ENCODE results near the gene UTP25.
"Not testable (repeated sequence)": the region's sequence is repeated elsewhere in the genome, so short reads cannot be mapped to it uniquely, and the experiment has no call there.

UTP25 gene, protein sequence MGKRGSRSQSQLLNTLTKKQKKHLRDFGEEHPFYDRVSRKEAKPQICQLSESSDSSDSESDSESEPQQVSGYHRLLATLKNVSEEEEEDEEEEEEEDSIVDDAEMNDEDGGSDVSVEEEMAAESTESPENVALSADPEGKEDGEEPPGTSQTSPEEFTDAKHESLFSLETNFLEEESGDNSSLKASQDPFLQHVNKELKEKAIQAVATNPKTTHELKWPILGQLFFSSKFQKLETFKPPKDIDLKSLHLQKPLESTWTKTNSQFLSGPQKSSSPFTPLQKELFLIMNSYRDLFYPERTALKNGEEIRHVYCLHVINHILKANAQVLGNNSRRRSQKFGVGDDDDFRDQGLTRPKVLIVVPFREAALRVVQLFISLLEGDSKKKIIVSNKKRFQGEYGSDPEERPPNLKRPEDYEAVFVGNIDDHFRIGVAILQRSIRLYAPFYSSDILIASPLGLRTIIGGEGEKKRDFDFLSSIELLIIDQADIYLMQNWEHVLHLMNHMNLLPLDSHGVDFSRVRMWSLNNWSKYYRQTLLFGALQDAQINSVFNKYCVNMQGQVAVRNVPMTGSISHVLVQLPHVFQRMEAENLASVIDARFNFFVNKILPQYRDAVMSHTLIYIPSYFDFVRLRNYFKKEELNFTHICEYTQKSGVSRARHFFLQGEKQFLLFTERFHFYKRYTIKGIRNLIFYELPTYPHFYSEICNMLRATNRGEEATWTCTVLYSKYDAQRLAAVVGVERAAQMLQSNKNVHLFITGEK

DNA sequence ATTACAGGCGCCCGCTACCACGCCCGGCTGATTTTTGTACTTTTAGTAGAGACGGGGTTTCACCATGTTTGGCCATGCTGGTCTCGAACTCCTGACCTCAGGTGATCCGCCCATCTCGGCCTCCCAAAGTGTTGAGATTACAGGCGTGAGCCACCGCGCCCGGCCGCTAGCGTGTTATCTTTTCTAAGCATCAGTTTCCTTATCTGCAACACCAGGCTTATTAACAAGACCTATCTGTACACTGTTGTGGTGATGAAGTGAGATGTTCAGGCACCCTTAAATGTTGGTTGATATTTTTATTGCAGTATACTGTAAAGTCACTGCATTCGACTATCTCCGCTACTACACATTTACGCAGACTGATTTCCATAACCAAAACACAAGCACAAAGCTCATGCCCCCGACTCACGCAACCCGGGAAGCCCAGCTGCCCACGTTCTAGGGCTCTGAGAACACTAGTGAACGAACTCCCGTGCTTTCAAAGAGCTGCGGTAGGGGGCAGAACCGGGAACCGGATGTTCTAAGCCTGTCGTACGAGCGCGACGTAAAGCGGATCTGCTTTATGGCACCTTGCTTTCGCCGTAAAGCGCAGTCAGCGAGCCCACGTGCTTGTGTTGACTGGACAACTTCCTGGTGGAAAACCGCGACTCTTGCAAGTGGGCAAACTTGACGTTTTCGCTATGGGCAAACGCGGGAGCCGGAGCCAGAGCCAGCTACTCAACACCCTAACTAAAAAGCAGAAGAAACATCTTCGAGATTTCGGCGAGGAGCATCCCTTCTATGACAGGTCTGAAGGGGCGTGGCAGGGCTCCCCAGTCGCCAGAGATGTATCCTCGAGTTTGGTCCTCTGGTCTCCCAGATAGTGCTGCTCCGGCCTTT, at the start of gene UTP25:
Gene UTP25, plus strand, starts transcription at position 589 of the 879 bp plus-strand sequence. Its CDS starts 92 bp downstream, at position 681.
- DNase-seq (ENCODE audit: low read depth in 3 of 3), result peak; percentile 84 to 88 (median 87)

DNA sequence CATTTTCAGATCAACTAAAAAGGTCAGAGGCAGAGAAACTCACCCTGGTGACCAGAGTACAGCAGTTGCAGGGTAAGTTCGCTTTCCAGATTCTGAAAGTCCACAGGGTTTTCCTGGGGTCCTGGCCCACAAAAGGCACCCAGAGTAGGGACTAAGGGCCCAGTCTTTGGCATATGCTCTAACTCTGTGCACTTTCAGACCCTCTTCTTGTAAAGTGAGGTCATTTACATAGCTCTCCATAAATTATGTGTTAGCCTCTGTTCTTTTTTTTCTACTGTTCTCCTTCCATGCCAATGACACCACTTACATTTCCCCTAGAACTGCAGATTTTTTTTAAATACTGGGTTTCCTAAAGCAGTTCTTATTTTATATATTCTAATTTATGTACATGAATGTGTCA, 49.7 kb upstream of the UTP25 start:
- no peak for DNase-seq (ENCODE audit: low read depth in 3 of 3)

DNA sequence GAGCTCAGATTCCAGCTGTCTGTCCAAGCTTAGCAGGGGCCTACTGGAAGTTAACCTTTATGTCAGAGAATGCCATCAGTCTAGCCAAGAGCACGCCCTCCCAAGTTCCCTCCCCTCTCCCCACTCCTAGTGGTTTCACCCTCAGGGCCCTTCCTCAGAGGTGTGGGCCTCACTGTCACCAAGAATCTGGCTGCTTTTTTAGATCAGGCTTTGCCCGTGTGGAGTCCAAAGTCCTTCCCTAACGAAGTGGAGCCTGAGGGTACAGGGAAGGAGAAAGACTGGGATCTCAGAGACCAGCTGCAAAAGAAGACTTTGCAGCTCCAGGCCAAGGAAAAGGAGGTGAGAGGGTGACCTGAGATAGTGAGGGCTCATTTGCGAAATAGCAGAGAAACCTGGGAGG, 47.5 kb upstream of the UTP25 start:
- DNase-seq (ENCODE audit: low read depth in 3 of 3), result no peak

DNA sequence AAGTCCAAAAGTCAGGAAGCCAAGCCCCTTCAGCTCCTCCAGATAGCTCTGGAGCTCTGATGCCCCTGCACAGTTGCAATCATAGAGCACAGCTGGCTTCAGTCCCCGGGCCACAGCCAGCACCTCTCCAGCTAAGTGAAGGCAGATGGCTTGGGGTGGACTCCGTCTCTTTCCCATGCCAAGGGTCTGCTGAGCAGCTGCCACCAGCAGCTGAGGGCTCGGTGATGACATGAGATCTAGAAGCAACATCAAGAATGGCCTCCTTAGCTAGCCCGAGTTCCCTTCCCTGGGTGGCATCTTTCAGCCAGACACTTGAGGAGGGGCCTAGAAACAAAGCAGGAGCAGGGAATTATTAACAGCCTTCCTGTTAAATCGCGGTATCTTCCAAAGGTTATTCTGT, 44.4 kb upstream of the UTP25 start:
- DNase-seq (ENCODE audit: low read depth in 3 of 3), result no peak

DNA sequence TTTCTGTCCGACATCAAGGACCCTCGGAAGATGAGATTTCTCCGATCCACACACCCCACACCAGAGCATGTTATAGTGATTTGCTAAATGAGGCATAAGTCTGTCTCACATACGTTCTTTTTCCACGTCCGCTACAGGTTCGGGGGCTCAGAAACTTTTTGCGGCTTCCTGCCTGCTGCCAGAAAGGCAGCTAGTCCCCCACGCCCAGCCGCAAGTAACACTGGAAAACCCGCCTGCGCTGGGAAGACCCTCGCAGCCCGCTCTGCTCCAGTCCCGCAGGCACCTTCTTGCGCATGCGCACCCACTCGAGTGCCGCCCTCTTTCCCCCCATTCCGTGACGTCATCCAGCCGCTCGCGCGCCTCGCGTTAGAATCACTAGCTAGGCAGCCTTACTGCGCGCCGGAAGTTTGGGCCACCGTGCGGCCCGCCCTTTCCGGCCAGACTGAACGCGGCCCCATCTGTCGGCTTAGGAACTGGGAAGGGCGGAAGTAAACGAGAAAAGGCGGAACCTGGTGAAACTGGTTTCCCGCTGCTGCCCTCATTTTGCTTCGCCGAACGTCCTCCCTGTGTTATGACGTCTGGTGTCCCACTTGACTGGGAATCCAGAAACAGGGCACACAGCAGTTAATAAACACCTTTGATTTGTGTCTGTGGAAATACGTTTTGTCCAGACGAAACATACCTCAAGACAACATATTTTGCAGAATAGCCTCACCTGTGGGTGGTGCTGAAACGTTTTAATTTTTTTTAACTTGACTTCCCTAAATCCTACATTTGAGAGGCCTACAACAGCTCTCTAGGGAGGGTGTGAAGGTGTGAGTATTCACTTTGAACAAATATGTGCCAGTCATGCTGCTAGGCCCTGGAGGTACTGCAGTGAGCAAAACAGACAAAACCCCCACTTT, 43.3 kb upstream of the UTP25 start, which contains the start of gene C1orf74:
Gene C1orf74, minus strand, starts transcription at position 295 of the 905 bp plus-strand sequence. CDS start 925 bp downstream, outside the sequence.
- peak; percentile 98 to 100 (median 99) for DNase-seq (ENCODE audit: low read depth in 3 of 3)

DNA sequence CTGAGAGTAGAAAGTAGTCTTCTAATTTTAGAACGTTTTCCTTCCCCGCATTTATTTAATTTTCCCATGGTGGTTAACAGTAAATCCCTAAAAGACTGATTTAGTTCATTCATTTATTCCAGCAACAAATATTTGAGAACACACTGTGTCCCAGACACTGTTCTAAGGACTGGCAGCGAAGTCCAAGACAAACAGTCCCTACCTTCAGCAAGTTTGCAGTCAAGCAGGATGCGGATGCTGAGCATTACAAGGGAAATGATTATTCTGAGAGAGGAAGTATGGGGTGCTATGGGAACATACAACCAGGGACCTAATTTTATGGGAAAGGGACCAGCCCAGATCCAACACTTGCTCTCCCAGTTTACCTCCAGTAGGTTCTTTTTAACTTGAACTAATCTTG, 42.2 kb upstream of the UTP25 start:
- DNase-seq (ENCODE audit: low read depth in 3 of 3), result no peak

DNA sequence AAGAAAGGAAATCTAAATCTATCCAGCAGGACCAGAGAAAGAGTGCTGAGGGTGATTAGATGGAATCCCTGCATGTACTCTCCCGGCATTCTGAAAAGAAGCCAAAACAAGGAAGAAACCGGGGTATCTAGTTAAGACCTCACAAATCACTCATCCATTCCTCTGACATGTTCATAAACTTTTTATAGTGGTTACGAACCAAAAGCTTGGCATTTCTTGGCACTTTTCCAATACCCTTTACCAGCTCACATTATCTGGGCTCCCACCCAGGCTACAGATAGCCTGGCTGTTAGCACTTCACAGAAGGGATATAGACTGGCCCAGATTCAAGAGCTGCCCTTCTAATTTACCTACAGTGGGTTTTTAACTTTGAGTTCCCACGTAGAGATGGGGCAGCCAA, 41.6 kb upstream of the UTP25 start:
- no peak for DNase-seq (ENCODE audit: low read depth in 3 of 3)

DNA sequence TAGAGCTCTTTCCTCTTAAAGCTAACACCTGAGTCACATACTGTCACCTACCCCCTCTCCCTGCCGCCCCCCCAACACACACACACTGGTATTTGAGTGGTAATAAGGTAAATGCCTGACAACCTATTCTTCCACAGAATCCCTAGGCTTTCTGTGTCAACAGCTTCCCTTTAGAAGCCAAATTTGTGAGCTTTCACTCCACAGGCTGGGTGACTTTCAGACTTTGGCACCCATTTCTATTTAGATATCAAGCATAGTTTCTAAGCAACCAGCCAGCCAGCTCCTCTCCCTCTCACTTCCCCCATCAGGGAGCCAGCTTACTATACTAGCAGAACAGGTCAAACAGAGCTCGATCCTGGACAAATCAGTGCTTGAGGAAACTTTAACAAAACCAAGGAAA, 40.2 kb upstream of the UTP25 start:
- no peak for DNase-seq (ENCODE audit: low read depth in 3 of 3)

DNA sequence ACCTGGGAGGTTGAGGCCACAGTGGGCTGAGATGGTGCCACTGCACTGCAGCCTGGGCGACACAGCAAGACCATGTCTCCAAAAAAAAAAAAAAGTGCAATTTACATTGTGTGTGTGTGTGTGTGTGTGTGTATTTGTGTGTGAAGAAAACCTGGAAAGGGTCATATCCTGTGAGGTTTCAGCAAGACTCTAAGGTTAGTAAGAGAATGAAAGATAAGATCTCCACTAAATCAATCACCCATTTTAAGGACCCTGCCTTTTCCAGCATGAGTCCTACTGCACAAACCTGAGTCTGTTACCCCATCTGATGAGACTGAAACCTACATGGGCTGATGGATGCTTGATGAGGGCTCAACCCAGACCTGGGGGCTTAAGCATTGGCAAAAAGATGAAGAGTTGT, 38.5 kb upstream of the UTP25 start:
- DNase-seq (ENCODE audit: low read depth in 3 of 3), result no peak

DNA sequence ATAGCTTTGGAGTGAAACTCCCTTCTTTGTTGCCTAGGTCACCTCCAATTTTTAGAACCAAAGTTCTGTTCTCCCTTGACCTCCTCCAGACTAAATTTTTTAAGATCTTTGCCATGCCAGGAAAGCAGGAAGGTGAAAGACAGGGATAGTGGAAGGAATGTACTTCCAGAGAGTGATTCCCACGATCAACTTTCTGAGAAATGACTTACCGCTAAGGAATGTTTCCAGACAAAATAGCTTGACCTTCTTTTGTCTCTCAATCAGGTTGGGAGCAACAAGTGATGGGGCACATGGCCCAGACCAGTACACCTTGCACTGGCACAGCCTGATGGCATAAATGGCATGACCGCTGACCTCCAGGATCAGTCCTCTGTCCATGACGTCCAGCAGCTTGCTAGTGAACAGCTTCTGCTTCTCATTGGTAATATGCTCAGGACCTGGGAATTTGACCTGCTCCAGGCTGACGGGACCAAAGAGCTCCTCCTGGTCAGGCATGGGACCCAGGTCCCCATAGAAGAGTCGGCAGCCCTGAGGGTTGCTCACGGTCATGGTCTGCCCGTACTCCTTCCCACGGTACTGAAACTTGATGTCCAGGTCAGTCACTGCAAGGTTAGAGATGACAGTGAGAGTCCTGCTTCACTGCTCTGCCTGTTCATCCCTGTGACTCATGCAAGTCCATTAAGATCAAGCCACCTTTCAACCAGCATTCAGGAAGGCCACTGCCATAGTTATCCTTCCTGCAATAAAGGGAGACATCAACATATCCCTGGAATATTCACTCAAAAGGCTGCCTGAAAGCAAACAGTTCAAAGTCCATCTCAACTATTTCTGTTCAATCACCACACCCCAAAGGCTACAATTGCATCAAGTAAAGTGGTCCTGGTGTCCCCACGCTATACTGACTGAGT, 37.2 kb upstream of the UTP25 start:
- DNase-seq (ENCODE audit: low read depth in 3 of 3), result no peak

DNA sequence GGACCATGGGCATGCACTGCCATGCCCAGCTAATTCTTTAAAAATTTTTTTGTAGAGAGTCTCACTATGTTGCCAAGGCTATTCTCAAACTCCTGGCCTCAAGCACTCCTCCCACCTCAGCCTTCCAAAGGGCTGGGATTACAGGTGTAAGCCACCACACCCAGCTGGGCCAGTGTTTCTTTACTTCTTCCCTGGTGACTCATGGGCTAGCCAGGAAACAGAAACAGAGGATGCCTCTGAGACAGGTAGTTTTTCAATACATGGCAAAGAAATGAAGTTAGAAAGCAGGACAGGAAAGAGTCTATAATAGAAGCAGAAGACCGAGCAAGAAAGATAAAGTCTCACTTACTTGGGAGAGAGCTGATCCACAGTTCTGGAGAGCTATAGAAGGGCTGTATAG, 35.9 kb upstream of the UTP25 start:
- DNase-seq (ENCODE audit: low read depth in 3 of 3), result no peak

DNA sequence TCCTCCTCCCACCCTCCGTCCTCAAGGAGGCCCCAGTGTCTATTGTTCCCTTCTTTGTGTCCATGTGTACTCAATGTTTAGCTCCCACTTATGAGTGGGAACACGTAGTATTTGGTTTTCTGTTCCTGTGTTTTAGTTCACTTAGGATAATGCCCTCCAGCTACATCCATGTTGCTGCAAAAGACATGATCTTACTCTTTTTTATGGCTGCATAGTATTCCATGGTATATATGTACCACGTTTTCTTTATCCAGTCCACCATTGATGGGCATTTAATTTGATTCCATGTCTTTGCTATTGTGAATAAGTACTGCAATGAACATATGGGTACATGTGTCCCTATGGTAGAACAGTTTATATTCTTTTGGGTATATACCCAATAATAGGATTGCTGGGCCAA, 34.1 kb upstream of the UTP25 start:
- not testable (repeated sequence) for DNase-seq (ENCODE audit: low read depth in 3 of 3)

DNA sequence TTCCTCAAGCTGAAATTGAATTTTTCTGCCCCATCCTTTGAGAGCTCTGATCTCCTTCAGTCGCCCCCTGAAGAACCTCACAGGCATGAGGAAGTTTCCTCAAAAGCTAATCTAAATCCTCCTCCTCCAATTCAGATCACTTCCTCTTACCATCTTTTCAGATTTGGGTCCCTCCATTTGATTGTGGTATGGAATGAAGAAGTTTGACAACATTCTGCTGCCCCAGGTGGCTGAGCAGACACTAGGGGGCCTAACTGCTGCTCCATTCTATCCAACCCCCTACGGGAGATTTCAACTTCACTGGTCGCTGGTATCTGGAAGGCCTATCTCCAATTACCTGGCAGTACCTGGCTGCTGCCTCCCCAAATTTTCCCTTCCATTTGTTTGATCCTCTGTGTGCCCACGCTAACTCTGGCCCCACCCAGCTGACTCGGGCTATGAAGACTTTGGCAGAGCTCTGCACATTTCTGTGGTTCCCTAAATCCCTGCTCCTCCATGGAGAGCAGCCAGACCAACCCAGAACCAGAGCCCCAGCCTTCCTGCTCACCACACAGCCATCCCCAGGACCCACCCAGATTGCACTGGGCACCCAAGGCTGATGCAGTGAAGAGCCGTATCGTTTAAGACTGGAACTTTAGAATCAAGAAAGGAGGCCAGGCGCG, 29.7 kb upstream of the UTP25 start:
- DNase-seq (ENCODE audit: low read depth in 3 of 3), result no peak

DNA sequence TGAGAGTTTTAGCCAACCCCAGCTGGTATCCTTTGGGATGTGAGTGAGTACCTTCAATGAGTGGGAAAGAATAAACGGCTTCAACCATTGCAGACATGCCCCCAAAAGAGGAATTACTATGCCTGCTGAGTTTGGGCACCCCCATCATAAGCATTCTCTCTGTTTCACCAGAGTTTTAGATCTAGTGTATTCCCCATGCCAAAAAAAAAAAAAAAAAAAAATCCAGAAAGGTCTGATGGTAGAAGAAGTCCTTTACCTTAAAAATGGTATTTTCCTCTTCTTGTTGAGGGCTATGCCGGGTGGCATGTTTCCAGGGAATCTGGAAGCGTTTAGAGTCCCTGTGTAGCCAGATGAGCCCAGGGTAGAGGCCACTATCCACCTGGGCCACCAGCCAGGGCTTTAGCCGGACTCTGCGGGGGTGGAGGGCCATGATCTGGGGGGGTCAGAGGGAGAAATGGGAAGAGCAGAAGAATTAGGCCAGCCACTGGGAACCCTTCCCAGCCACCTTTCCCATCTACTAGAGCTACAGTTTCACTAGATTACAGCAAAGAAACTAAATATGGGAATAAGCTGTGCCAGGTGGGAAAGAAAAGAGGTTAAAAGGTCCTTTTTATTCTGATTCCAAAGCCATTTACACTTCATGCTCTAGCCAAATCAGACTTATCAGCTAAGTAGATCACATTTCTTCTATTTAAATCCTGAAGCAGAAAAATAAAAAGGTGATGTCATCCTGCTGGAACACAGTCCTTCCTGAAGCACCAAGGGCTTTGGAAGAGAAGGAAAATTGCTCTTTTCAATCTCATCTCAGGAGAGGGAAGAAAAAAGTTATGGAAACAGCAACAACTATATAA, 26.6 kb upstream of the UTP25 start:
- no peak for DNase-seq (ENCODE audit: low read depth in 3 of 3)

DNA sequence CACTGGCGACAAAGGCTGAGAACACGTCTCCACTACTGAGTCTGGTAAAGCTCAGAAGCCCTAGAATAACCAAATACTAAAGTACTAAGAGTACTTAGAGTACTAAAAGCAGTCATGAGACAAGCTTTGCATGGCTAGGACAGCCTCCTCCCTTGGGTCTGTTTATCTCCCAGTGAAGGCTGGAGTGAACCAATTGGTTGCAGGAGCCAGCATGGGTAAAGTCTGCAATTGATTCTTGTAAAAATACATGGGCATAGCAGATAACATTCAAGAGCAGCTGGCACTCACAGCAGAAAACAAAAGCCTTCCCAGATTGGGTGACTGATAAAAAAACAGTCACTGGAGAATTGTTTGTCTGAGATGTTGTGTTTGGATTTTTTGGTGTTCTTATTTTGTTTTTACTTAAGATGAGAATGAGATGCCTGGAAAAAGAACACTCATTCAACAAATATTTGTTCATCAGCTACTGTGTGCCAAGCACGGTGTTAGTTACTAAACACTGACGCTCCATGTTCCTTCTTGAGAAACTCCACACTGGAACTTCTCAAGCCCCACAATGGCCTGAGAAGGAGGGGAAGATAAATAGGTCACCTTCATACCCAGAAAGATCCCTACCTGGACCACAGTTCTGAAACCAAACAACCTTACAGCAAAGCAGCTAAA, 25.5 kb upstream of the UTP25 start:
- DNase-seq (ENCODE audit: low read depth in 3 of 3), result no peak

DNA sequence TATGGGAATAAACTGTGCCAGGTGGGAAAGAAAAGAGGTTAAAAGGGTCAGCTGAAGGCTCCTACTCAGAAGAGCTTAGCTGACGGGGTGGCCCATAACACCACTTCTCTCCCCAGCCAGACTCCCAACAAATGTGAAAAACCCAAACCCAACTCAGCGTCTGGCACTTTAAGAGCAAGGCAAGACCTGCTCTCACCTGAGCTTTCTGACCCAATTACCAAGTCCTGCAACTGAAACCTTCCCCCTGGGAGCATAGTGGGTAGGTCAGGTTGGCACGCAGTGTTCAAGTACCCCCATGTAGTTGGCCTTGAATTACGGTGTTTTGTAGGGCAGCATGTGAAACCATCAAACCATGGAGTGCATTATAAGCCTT, 25.0 kb upstream of the UTP25 start:
- no peak for DNase-seq (ENCODE audit: low read depth in 3 of 3)

DNA sequence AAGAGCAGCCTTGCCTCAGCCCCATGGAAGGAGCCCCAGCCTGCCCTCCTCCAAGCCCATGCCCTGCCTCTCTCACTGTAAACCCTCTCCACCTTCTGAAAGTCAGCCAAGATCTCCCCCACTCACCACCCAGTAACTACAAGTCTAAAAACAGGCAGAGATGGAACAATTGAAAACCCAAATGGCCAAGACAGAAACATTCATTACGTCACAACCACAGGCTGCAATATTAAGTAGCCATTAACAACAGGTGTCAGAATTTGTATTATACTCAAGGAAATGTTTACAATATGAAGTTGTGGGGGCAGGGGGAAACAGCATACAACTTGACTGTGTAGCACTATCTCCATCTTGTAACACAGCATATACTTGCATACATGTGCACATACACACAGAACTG, 24.2 kb upstream of the UTP25 start:
- no peak for DNase-seq (ENCODE audit: low read depth in 3 of 3)

DNA sequence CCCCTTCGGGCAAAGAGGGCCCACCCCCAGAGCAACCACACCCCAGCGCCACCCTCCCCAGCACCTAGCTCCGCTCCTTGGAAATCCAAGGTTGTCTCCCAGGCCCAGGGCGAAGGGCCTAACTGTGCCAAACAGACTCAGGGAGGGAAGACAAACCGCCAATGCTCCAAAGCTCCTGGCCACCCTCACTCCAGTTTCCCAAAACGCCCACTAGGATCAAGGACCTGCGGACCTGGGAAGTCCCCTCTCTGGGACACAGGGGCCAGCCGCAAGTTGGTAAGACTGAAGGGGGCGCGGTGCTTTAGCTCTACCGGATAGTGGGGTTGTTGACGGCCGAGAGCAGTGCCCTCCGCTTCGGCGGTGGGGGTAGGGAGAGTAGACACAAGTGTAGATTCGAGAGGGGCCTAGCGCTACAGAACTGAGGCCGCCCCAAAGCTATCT, 22.4 kb upstream of the UTP25 start:
- no peak for DNase-seq (ENCODE audit: low read depth in 3 of 3)
